Measurements from ENCODE around the gene TRERF1. TPM values are rescaled to one million over a fixed set of nuclear protein-coding genes. Genes with fewer than 3 reads are reported as not detected.
A peak's percentile ranks its signal among the peaks of the same experiment; 100 is the strongest.

The TRERF1 gene
- polyA plus RNA-seq, 1 donor, result 5.1 TPM

DNA sequence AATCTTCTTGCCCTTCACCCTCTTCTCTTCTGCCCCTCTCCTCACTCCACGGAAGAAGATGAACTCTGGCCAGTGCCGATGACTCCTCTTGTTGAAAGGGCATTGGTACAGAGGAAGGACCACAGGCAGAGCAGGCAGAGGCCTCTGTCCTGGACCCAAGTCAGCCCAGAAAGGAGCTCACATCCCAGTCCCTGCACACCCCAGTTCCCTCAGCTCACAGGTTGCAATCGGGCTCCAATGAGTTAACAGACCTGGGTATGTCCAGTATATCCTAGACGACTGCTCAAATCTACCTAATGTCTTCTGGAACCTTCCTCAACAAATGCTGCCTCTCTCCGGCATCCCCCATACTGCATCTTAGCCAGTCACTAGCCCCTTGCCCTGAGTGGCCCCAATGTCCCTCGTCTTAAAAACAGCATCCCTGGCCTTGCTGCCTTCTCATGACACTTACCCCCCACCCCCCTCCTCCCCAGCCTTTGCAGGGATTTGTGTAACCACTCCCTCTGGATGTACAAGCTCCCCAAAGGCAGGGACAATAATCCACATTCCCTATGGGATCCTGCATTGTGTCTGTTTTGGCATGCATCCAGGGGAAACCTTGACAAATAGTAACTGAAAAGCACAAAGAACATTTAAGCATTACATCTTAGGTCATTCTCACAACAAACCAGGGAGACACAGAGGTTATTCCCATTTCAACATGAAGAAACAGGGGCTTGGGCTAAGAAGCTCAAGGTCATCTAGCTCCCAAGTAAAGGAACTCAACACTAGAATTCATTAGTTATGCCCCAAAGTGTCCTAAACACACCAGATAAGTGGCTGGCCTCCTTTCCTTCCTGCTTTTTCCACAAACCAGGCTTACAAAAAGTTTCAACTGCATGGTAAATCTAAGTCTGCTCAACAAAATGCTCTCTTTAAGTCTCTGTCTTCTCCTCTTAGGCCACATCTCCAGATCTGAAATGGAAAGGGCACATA lies 45.1 kb downstream of the TRERF1 start:
- Histone ChIP-seq H3K4me1 (ENCODE audit: control insufficient read depth, insufficient read depth, low read length) (peaks cover 25% of the 10 kb centered on the region), H3K27me3 (ENCODE audit: control insufficient read depth, insufficient read depth, low read length) (no peaks in the 10 kb centered on the region), H3K27ac (ENCODE audit: low read length) (no peak overlapping the region), H3K36me3 (ENCODE audit: control insufficient read depth, insufficient read depth, low read length) (no peaks in the 10 kb centered on the region), H3K4me3 (ENCODE audit: low read length) (no peak overlapping the region), H3K9me3 (ENCODE audit: control insufficient read depth, low read depth, low read length) (no peaks in the 10 kb centered on the region)
- WGBS (ENCODE audit: insufficient coverage, low lambda C conversion rate), result no CpG with 5 or more reads among the region's 6 CpGs
- DNase-seq, result peak in 1 of 2 donors; percentile 16

DNA sequence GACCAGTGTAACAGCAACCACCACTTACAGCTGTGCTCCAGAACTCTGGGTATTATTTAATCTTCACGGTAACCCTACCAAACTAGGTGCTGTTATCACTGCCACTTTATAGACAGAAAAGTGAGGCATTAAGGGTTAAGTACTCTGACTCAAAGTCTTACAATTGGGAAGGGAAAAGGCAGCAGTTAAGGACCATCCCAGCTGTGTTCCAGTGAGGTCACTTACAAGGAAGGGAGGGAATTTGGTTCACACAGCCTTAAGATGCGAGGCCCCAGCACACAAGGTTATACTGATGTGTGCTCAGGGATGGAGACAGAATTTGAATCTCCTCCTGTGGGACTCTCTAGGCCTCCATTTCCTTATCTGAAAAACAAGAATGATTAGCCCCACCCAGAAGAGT lies 46.7 kb downstream of the TRERF1 start:
- H3K4me1 ChIP-seq (ENCODE audit: control insufficient read depth, insufficient read depth, low read length), result peaks cover 25% of the 10 kb centered on the region
- H3K9me3 ChIP-seq (ENCODE audit: control insufficient read depth, low read depth, low read length), result no peaks in the 10 kb centered on the region
- peak in 1 of 2 donors; percentile 17 for DNase-seq
- no peaks in the 10 kb centered on the region for H3K27me3 ChIP-seq (ENCODE audit: control insufficient read depth, insufficient read depth, low read length)
- H3K27ac ChIP-seq (ENCODE audit: low read length), result peak overlapping the region; percentile 76
- no CpG with 5 or more reads among the region's 2 CpGs for WGBS (ENCODE audit: insufficient coverage, low lambda C conversion rate)
- no peak overlapping the region for H3K4me3 ChIP-seq (ENCODE audit: low read length)
- H3K36me3 ChIP-seq (ENCODE audit: control insufficient read depth, insufficient read depth, low read length), result no peaks in the 10 kb centered on the region

DNA sequence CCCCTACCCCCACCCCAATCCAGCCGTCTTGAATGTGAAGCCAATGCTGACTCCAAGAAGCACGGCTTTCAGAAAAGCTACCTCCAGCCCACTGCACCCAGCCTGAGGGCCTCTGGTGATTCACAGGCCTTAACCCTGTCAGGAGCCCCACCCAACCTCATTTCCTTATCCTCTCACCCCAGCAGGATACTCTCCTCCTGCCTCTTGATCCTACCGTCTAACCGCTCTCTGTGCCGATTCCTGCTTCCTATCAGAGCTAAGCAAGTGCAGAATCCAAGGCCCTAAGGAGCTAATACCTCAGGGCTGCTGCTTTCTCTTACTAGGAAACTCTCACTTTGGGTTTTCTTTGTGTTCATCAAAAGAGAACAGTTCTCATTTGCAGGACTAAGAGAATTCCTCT lies 47.2 kb downstream of the TRERF1 start:
- no CpG with 5 or more reads among the region's 5 CpGs for WGBS (ENCODE audit: insufficient coverage, low lambda C conversion rate)
- DNase-seq, result peak; percentile 83 to 89

DNA sequence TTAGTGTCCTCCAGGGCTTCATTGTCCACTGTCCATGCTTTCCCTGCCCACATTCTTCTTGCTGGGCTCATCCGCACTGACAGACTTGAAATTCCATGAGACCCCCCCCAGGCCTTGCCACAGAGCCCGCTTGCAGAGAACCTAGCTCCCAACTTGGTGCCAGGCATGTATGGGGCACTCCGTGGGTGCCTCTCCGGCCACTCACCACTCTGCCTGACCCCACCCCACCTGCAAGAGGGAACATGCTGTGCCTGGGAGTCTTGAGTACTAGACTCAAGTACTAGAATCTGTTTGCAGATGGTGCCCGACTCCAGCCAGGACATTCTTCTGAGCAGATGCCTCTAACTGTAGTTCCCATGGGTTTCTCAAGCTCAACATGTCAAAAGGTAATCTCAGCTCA lies 47.9 kb downstream of the TRERF1 start:
- peak overlapping the region; percentile 76 for H3K27ac ChIP-seq (ENCODE audit: low read length)
- no peaks in the 10 kb centered on the region for H3K36me3 ChIP-seq (ENCODE audit: control insufficient read depth, insufficient read depth, low read length)
- H3K4me1 ChIP-seq (ENCODE audit: control insufficient read depth, insufficient read depth, low read length), result peaks cover 25% of the 10 kb centered on the region
- no peak overlapping the region for H3K4me3 ChIP-seq (ENCODE audit: low read length)
- WGBS (ENCODE audit: insufficient coverage, low lambda C conversion rate), result 80% methylated on average over 1 of the region's 5 CpGs
- no peaks in the 10 kb centered on the region for H3K9me3 ChIP-seq (ENCODE audit: control insufficient read depth, low read depth, low read length)
- H3K27me3 ChIP-seq (ENCODE audit: control insufficient read depth, insufficient read depth, low read length), result no peaks in the 10 kb centered on the region
- no peak for DNase-seq

More for the DNA sequence above, 47.2 kb downstream of the TRERF1 start:
- Histone ChIP-seq H3K9me3 (ENCODE audit: control insufficient read depth, low read depth, low read length) (no peaks in the 10 kb centered on the region), H3K27me3 (ENCODE audit: control insufficient read depth, insufficient read depth, low read length) (no peaks in the 10 kb centered on the region), H3K27ac (ENCODE audit: low read length) (peak overlapping the region; percentile 76), H3K4me3 (ENCODE audit: low read length) (no peak overlapping the region), H3K4me1 (ENCODE audit: control insufficient read depth, insufficient read depth, low read length) (peaks cover 25% of the 10 kb centered on the region), H3K36me3 (ENCODE audit: control insufficient read depth, insufficient read depth, low read length) (no peaks in the 10 kb centered on the region)

DNA sequence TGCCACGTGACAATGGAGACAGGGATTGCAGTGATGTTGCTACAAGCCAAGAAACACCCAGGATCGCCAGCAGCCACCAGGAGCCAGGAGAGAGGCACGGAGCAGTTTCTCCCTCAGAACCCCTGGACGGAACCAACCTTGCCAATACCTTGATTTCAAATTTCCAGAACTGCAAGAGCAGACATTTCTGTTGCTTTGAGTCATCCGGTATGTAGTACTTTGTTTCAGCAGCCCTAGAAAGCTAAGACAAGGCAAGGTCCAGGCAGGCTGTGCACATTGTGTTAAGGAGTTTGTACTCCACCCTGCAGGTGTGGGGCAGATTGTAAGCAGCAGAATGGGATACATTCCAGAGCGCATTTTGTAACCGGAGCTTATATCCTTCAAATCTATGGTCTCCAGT lies 48.3 kb downstream of the TRERF1 start:
- Histone ChIP-seq H3K27me3 (ENCODE audit: control insufficient read depth, insufficient read depth, low read length) (no peaks in the 10 kb centered on the region), H3K27ac (ENCODE audit: low read length) (peak overlapping the region; percentile 76), H3K9me3 (ENCODE audit: control insufficient read depth, low read depth, low read length) (no peaks in the 10 kb centered on the region), H3K4me3 (ENCODE audit: low read length) (no peak overlapping the region), H3K4me1 (ENCODE audit: control insufficient read depth, insufficient read depth, low read length) (peaks cover 25% of the 10 kb centered on the region), H3K36me3 (ENCODE audit: control insufficient read depth, insufficient read depth, low read length) (no peaks in the 10 kb centered on the region)
- WGBS (ENCODE audit: insufficient coverage, low lambda C conversion rate), result no CpG with 5 or more reads among the region's 7 CpGs
- peak; percentile 69 to 82 for DNase-seq

DNA sequence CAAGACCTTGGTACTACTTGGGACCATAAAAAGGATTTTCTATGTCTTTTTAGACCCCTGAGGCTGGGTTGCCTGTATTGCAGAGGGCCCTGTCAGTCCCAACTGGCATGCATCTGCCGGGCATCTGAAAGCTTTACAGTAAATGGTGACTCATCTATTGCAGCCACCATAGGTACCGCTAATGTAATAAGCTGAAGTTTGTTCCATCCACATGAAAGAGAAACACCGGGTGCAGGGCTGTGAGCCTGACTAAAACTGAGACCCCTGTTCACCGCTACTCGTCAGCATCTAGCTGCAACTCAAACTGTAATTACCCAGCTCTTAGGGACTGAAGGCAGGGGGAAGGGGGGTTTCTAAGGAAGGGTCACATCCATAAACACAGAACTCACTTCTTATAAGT lies 49.5 kb downstream of the TRERF1 start:
- no peaks in the 10 kb centered on the region for H3K36me3 ChIP-seq (ENCODE audit: control insufficient read depth, insufficient read depth, low read length)
- no peaks in the 10 kb centered on the region for H3K27me3 ChIP-seq (ENCODE audit: control insufficient read depth, insufficient read depth, low read length)
- H3K27ac ChIP-seq (ENCODE audit: low read length), result no peak overlapping the region
- WGBS (ENCODE audit: insufficient coverage, low lambda C conversion rate), result no CpG with 5 or more reads among the region's 5 CpGs
- peaks cover 25% of the 10 kb centered on the region for H3K4me1 ChIP-seq (ENCODE audit: control insufficient read depth, insufficient read depth, low read length)
- H3K9me3 ChIP-seq (ENCODE audit: control insufficient read depth, low read depth, low read length), result no peaks in the 10 kb centered on the region
- no peak overlapping the region for H3K4me3 ChIP-seq (ENCODE audit: low read length)
- no peak for DNase-seq

DNA sequence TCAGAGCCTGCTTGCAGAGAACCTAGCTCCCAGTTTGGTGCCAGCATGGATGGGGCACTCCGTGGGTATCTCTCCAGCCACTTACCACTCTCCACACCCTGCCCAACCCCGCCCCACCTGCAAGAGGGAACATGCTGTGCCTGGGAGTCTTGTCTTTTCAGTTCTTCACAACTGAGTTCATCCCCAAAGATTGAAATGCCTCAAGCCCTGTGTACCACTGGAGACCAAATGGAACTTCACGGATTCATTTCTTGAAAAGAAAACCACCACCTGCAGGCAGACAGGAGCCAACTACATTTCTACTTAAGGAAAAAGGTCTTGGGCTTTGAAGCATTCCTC lies 50.1 kb downstream of the TRERF1 start:
- Histone ChIP-seq H3K27ac (ENCODE audit: low read length) (no peak overlapping the region), H3K4me1 (ENCODE audit: control insufficient read depth, insufficient read depth, low read length) (peaks cover 25% of the 10 kb centered on the region), H3K9me3 (ENCODE audit: control insufficient read depth, low read depth, low read length) (no peaks in the 10 kb centered on the region), H3K36me3 (ENCODE audit: control insufficient read depth, insufficient read depth, low read length) (no peaks in the 10 kb centered on the region), H3K27me3 (ENCODE audit: control insufficient read depth, insufficient read depth, low read length) (no peaks in the 10 kb centered on the region), H3K4me3 (ENCODE audit: low read length) (no peak overlapping the region)
- WGBS (ENCODE audit: insufficient coverage, low lambda C conversion rate), result no CpG with 5 or more reads among the region's 3 CpGs
- DNase-seq, result no peak

DNA sequence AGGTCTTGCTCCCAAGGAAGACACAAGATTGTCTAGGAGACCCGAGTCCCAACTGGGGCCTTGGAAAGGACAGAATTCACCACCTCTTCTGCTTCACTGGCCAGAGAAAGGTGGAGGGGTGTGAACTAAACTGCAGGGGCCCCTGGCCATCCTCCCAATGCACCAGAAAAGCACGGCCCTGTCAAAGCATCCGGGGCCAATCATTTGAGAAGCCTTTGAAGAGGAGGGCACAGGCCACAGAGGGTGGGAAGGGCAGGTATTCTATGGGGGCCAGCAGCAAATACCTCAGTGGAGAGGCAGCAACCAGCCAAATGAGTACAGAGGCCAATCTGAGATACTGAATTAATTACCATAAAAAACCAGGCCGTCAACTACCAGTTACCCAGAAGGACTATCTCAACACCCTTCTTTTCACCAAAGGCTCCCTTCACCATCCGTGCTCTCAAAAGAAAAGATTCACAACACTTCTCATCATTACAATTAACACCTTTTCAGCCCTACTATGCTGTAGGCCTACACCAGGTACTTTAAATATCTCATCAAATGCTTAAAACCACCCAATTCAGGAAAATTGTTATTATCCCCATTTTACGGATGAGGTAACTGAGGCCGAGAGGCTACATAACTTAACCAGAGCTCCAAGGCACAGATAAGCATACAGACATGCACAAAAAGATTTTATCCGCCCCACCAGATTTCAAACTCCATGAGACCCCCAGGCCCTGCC lies 50.7 kb downstream of the TRERF1 start:
- DNase-seq, result no peak
- no peaks in the 10 kb centered on the region for H3K36me3 ChIP-seq (ENCODE audit: control insufficient read depth, insufficient read depth, low read length)
- H3K27me3 ChIP-seq (ENCODE audit: control insufficient read depth, insufficient read depth, low read length), result no peaks in the 10 kb centered on the region
- 100% methylated on average over 2 of the region's 8 CpGs for WGBS (ENCODE audit: insufficient coverage, low lambda C conversion rate)
- H3K4me3 ChIP-seq (ENCODE audit: low read length), result no peak overlapping the region
- no peaks in the 10 kb centered on the region for H3K9me3 ChIP-seq (ENCODE audit: control insufficient read depth, low read depth, low read length)
- H3K4me1 ChIP-seq (ENCODE audit: control insufficient read depth, insufficient read depth, low read length), result peaks cover 25% of the 10 kb centered on the region
- H3K27ac ChIP-seq (ENCODE audit: low read length), result no peak overlapping the region

DNA sequence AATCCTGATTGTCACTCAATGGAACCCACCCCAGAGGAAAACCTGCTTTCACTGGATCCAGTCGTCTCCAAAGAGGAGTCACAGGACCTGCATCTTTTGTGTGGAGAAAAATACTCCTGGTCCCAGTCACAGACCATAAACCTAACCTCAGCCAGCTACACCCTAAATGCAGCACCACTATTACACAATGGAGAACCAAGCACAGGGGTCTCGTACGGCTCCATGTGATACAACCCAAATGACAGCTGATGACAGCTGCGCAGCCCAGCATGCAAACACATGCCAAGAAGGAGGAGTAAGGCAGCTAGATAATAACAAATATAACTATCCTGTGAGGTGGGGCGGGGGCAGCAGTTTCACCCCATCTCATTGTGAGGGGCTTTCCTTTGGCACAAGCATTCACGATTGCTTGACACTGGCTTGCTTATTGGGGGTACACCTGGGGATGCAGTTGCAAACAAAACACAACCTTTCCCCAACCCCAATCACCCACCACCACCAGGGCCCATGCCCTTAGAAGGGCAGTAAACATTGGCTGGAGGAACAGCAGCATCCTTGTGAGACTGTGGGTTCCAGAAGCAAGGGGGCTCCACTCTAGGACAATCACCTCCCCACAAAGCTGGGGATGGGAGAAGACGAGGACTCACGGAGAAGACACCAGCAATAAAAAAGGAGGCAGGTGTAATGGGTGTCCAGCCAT lies 51.5 kb downstream of the TRERF1 start:
- Histone ChIP-seq H3K27me3 (ENCODE audit: control insufficient read depth, insufficient read depth, low read length) (no peaks in the 10 kb centered on the region), H3K36me3 (ENCODE audit: control insufficient read depth, insufficient read depth, low read length) (no peaks in the 10 kb centered on the region), H3K4me3 (ENCODE audit: low read length) (no peak overlapping the region), H3K4me1 (ENCODE audit: control insufficient read depth, insufficient read depth, low read length) (peaks cover 25% of the 10 kb centered on the region), H3K27ac (ENCODE audit: low read length) (no peak overlapping the region), H3K9me3 (ENCODE audit: control insufficient read depth, low read depth, low read length) (no peaks in the 10 kb centered on the region)
- no CpG with 5 or more reads among the region's 8 CpGs for WGBS (ENCODE audit: insufficient coverage, low lambda C conversion rate)
- DNase-seq, result no peak

DNA sequence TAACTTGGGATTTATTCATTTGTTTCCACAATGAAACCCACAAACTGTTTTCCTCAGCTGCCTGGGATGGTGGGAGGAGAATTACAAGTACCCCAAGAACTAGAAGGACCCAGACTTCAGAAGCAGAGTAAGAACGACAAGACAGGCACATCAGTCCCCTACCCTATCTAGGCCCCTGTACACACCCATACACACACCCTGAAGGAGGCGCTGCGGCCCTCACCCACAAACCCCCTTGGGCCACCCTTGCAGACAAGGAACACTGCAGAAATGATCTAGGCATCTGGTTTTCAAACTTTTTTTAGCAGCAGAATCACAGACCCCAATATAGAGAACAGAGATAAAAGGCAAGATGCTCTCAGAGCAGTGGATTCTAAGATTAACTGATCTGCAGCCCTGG lies 55.0 kb downstream of the TRERF1 start:
- Histone ChIP-seq H3K36me3 (ENCODE audit: control insufficient read depth, insufficient read depth, low read length) (no peaks in the 10 kb centered on the region), H3K4me3 (ENCODE audit: low read length) (no peak overlapping the region), H3K4me1 (ENCODE audit: control insufficient read depth, insufficient read depth, low read length) (peaks cover 12% of the 10 kb centered on the region), H3K9me3 (ENCODE audit: control insufficient read depth, low read depth, low read length) (no peaks in the 10 kb centered on the region), H3K27ac (ENCODE audit: low read length) (no peak overlapping the region), H3K27me3 (ENCODE audit: control insufficient read depth, insufficient read depth, low read length) (no peaks in the 10 kb centered on the region)
- no CpG with 5 or more reads among the region's 3 CpGs for WGBS (ENCODE audit: insufficient coverage, low lambda C conversion rate)
- no peak for DNase-seq

Measured in large intestine (tissue), 3 donors.